Limb (tissue), 2 donors: ENCODE results near the gene GSTO2.

Experiments used
- DNase-seq, 2 donors: peaks; one replicate each; pipeline ENCODE4 v3.0.0-alpha.2; 2016; ENCODE audit errors: extremely low spot score in 2 of 2

GSTO2 gene

DNA sequence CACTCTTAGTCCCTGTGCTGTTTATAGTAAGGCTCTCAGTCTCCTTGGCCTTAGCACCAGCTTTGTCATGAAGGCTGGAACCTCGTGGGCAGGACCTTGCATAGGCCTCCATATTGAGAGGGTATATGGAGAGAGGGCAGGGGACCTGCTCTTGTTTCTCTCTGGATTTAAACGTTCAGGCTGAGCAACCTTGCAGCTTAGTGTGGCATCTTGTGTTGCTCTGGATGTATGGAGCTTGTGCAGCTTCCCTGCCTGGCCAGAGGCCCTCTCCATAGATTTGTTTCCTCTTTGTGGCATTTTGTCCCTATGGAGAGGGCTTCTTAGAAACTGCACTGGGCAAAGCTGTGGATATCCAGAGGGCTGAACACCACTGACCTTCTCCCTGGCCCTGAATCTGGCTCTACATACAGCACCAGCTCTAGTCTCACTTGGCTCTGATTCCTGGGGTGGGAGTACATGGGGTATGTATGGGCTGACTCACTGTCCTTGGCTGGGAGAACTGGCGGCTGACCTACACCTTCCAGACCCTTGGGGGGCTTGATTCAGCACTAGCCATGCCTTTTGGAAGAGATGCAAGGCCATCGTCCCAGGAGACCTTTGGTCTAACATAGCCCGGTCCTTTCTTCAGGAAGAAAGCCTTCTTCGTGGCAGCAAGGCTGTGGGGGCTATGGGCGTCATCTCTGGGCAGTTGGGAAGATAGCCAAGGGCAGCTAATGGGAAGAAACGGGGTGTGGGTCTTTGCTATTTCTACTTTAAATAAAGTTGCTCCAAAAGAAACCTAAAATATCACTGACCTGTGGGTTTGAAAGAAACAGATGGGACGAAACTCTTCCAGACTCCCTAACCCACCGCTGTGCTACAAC, 38.8 kb downstream of the GSTO2 start:
- peak in 1 of 2 donors; percentile 20 for DNase-seq

DNA sequence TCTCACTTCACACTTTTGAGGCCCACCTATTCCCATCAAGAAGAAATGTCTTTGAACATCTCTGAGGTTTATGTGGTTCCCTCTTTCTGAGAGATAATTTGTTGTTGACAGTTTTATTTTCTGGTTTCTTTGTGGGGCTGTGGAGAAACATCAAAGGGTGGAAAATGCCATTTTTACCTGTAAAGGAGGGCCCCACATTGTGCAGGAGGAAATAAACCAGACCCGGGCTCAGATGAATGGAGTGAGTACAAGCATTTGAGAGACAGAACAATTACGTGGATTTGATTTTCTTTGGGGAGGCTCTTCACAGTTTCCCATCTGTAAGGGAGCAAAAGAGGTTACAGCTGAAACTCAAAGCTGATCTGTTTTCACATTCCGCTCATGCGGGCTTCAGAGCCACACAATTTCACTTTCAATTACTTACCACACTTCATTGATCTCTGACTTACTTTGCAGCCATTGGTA, 39.5 kb downstream of the GSTO2 start:
- DNase-seq = no peak

DNA sequence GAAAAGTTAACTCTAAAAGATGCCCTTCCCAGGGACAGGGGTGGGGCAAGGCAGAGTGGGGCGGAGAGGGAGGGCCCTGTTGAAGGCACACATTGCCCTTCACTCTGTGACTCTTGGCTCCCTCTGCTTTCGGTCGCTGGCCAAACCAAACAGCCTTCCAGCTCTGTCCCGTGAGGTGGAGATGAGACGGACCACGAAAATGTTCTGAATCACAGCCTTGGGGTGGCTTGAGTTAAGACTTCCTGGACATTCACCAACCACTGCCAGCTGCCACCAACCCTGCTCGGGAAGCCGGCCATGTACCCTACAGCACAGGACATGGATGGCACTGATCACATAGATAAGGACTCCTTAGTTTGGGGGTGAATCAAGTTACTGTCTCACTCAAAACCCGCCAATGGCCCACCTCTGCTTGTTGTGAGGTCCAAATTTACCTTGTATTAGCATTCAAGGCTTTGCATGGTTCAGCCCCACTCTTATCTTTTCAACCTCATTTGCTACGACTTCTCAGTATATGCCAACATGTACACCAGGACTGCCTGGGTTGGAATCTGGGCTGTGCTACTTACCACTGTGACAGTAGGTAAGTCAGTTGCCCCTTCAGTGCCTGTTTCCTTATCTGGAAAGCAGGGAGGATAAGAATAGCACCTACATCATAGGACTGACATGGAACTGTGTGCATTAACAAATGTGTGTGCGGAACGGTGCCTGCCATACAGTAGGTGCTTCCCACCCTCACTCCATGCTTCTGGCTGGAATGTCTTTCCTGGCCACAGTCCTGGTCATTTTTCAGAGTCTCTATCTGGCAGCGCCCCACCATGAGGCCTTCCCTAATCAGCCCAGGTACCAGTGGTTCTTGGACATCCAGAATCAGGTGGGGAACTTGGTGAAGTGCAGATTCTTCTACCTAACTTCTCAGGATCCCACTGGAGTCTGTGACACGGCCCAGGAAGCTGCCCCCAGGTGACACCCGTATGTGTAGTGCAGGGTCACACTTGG, 41.3 kb downstream of the GSTO2 start:
- peak in 1 of 2 donors; percentile 21 for DNase-seq

DNA sequence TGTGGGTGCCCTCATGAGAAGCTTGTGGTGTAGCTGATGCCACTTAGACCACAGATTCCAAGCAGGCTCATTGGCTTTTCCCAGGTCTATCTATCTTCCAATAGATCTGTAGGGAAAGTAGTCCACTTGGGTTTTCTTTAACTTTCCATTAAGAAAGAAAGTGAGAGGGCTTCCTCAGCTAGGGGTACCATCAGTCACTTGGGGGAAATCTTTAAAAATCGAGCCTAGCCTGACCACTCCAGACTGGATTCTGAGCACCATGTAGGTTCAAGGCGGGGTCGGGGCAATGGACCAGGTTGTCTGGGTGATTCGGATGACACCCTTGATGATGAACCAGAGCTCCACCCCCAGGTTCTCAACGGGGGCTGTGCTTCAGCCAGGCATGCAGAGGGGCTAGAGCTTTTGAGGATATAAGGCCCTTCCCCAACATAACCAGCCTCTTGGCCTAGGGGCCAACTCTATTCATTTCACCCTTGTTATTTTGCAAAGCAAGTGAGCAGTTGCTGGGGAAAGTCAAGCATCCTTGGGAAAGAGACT, 42.3 kb downstream of the GSTO2 start:
- DNase-seq = no peak

DNA sequence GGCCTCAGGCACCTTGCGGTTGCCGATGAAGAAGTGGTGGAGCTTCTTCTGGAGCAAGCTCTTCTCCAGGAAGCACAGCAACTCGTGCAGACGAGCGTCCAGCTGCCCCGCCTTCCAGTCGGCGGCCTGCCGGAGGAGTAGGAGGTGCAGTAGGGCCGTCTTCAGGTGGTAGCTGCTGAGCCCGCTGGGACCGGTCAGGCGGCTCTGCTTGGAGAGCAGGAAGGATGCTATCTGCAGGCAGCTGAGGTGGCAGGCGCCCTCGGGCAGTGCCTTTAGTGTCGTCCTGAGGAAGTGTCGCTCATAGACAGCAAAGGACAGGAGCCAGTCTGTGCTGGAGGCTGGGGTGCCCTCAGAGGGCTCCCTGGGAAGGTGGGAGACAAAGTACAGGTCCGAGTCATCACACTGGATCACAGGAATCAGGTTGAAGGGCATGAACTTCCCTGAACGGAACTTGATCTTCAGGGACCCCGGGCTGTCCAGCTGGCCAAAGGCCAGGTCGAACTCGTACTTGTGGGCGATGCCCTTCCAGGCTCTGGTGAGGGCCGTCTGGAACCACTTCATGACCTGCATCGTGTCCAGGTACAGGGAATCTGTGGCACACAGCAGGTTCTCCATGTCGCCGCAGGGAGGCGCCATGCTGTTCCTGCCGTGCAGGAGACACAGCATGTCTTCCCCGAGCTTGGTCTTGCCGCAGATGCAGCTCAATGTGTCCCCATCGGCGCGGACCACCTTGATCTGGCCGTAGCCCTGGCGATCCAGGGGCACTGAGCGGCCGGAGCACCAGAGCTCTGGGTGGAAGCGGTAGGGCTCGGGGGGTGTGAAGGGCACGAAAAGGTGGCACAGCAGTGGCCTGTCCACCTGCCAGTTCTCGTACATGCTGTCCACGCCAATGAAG, 45.9 kb downstream of the GSTO2 start:
- no peak for DNase-seq

DNA sequence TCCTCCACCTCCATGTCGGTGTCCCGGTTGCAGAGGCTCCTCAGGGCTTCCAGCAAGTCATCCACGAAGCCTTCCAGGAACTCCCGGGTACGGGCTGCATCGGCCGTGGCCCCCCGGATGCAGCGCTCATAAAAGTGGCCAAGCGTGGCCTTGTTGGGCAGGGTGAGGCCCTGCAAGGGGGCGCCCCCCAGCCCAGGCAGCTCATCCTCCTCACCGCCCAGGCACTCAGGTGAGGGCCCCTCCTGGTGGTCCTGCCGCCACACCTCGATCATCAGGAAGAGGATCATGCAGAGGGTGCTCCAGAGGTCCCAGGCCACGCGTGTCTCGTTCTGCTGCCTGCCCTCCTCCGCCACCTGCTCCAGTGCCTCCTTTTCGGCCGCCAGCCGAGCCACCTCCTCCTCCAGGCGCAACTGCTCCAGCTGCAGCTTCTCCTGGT, 46.5 kb downstream of the GSTO2 start:
- DNase-seq = no peak

DNA sequence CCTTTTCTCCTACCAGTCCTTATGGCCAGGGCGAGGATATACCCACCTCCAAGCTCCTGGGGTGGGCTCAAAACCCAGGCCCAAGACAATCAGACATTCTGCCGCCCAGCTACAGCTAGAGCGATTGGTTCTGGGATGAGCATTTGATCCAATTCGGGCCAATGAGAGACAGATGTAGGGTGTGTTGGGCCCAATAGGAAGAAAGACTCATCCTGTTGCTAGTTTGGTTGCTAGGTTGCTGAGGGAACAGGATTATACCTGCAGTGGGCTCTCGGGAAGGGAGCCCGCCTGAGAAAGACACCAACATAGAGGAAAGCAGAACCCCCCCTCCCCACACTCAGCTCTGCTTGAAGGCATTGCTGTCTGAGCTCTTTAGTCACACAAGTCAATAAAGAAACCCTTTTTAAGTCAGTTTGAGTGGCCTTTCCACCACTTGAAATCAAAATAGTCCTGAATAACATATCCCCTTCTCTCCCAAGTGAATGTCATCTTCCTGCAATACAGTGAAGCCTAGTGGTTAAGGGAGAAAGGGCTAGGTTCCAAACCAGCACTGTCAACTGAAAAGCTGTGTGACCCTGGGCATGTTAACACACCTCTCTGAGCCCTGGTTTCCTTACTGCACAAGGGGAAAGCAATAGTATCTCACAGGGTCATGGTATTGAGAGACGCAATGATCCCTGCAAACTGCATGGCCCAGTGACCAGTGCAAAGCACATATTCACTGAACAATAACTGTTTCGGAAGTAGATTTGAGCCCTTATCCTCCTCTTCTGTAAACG, 47.5 kb downstream of the GSTO2 start:
- no peak for DNase-seq

DNA sequence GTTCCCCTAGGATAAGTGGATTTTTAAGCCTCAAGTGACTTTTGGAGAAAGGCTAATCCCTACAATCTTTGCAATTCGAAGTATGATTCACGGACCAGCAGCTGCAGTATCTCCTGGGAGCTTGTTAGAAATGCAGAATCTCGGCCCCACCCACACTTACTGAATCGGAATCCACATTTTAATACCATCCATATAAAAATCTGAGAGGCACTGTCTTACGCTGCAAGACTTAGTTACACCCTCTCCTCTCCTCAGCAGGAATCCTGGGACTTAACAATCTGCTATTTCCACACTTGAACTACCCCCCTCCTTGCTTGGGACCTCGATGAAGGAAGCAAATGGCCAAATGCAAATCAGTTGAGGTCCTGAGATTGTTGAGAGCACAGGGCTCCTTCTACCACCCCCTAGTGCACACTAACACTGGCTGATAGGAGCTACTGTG, 48.3 kb downstream of the GSTO2 start:
- DNase-seq = no peak

DNA sequence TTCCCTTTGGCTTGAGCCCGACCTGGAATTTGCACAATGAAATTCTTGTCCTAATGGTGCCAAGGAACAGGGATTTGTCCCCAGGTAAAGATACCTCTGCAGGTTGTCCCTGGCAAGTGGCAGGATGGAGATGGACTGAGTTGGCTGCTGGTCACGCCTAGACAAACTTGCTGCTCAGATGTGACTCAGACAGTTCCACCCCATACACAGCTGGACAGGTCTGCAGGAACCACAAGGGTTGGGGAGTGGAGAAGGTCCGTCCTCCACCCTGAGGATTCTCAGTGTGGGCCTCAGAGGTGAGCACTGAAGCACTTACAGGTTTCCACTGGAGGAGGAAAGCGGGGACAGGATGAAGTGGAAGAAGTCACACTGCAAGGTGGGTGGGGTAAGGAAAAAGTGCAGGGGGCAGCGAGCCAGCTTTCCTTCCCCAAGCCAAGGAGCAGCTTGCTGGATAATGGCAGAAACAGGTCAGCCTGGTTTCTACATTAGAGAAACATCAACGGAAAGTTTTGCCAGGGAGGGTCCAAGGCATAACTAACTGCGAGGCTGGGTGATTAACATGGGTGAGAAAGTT, 48.8 kb downstream of the GSTO2 start:
- no peak for DNase-seq

DNA sequence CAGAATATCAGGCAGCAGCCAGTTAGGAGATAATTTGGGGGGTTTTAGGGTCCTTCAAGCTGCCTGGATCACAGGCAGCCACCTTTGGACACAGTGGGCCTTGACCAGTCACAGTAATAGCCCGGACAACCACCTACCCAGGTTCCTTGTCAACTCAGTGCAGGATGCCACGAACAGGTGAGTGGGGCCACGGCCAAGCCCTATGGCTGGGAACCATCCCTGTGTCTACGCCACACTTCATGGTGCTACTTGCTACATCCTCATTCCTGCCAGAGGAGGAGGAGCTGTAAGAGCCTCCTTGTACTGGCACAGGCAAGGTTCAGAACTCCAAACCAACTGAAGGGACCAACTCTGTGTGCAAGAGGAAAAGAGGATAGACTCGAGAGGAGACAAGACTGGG, 49.3 kb downstream of the GSTO2 start:
- DNase-seq = no peak

DNA sequence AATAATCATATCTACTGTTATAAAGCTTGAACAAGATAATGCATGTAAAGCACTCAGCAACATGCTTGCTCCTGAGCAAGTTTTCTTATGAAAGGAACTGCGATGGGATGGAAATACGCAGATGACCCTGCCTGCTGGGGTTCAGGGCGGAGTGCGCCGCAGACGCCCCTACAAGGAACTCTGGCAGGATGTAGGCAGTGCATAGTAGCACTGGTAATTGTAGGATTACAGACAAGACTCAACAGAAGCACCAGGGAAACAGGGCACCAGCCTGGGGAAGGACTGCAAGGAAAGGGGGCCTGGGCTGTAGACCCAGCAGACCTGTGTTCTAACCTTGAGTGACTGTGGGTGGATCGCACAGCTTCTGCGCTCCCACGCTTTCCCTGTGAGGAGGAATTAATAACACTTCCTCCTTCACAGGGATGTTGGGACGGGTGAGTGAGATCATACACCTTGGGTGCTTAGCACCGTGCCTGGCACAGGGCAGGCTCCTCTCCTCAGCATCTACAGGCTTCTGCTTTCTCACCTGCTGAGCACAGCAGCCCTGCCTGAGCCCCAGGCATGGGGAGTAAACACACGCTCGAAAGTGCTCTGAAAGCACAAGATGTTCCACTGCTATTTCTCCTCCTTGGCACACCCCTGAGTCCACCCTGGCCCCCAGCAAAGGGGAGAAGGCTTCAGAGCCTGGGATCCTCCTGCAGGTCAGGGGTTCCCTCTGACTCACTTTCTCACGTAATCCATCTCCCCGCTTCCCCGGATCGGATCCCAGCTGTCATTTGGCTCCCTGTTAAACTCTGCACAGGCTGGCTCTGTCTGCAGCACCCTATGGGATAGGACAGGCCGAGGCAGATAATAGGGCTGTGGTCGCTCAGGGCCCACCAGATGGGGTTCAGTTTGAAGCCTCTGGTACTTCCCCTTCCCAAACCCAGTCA, 50.1 kb downstream of the GSTO2 start:
- no peak for DNase-seq

DNA sequence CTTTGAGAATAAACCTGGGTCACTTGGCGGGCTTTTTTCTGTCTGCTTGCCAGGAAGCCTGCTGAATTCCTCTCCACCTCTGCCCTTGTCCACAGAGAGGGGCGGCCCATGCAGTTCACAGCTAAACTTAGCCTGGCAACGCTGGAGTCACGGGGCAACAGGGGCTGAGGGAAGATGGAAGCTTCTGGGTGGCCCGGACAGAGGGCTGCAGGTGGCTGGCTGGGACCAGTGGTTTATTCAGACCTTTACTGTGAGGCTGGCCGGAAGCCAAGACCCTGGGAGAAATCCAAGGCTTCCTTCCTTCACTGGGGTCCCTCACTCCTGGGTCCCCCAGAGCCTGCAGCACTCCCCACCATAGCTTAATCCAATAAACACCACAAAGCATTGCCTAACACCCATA, 52.2 kb downstream of the GSTO2 start:
- DNase-seq = no peak

DNA sequence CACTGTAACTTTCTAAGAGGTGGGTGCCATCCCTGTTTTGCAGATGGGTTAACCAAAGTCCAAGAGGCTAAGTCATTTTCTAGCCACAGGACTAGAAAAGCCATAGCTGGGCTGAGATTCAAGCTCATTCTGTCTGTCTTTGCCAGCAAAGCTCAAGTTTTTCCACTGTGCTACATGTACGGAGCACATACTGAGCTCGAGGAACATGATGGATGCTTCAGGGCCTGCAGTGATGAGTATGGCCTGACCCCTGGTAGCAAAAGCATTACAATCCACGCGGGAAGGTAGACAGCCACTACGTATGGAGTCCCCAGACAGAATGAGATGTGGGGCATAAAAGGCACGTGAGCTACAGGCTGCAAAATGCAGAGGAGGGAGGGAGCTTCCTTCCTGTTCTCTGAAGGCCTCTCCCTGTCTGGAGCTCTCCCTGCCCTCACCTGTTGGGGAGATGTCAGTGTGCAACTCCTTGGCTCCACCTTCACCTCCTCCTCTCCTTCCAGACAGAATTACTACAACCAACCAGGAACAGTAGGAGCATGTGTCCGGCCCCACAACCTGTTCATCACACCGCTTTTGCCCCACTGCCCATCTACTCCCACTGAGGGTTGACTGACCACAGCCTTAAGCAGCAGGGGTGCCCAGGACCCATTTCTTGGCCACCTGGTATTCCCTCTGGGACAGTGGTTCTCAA, 52.9 kb downstream of the GSTO2 start:
- DNase-seq = no peak

DNA sequence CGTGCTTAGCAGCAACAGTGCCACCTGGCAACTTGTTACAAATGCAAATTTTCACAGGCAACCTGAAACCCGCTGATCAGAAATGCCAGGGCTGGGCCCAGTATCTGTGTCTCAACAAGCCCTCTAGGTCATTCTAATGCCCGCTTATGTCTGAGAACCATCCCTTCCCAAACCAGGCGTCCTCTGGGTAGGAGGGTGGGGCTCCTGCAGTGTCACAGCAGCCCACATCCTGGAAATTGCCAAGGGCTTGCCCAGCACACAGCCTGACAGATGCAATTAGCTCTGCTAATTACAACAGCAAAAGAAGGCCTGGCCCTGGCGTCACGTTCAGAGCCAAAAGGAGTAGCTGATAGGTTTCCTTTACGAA, 53.4 kb downstream of the GSTO2 start:
- DNase-seq = no peak

DNA sequence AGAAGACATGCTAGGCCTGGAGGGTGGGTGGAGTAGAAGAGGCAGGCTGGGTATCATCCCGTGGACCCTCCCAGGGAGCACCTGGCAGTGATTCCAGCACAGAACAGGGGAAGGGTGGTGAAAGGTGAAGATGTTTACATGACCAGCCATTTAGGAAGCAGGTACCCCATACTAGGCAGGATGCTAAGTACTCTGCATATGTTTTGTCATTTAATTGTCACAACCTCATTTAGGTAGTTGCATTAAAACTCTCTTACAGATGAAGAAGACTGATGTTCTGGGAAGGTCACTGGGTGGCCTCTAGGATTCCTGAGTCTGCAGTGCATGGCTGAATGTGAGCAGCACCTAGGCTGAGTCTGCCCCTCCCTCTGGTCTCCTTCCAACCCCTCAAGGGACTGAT, 54.1 kb downstream of the GSTO2 start:
- no peak for DNase-seq

DNA sequence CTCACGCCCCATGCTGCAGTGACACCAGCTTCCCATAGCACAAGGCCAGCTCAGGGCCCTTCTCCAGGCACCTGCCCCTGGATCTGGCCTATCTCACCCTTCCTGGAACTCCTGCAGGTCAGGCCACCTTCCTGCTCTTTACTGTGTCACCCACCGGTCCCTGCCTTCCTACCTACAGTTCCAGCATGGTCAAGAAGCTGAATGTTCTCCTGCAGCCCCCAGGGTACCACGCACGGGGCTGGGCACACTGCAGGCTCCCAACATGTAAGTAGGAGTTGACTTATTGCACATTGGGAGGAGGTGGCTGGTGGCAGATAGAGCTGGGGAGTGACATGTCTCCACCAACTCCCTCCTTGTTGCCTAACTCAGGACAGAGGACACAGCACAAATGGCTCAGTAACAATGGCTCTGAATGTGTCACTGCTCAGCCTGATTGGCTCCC, 54.8 kb downstream of the GSTO2 start:
- no peak for DNase-seq

DNA sequence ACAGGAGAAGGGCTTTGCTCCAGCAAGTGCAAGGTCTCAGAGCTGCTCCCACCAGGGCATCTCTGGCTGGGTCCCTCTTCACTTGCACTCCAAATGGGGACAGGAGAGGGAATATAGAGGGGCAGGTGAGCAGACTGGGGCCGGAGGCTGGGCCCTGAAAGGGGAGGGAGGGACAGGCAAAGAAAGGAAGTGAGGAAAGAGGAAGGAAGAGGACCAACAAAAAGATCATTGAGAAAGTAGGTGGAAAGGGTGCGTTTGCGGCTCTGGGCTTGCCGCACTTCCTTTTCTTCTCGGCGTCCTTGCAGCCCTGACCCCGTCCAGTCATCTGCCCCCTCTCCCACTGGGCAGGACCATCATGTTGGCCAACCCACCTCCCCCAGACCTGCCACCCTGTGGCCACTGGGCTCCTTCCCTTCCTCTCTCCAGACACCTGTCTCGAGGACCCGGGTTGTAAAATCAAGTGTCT, 55.3 kb downstream of the GSTO2 start:
- DNase-seq = no peak

DNA sequence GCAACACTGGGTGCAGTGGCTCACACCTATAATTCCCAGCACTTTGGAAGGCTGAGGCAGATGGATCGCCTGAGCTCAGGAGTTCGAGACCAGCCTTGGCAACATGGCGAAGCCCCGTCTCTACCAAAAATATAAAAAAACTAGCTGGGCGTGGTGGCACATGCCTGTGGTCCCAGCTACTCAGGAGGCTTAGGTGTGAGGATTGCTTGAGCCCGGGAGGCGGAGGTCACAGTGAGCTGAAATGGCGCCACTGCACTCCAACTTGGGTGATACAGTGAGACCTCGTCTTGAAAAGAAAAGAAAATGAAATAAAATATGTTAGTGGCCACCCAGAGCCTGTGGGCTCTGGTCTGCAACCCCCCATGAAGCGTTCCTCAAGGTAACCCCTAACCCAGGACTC, 55.9 kb downstream of the GSTO2 start:
- no peak for DNase-seq
